ENCODE measurements around the gene YARS1.
A peak's percentile ranks its signal among the peaks of the same experiment; 100 is the strongest.

Gene YARS1

DNA sequence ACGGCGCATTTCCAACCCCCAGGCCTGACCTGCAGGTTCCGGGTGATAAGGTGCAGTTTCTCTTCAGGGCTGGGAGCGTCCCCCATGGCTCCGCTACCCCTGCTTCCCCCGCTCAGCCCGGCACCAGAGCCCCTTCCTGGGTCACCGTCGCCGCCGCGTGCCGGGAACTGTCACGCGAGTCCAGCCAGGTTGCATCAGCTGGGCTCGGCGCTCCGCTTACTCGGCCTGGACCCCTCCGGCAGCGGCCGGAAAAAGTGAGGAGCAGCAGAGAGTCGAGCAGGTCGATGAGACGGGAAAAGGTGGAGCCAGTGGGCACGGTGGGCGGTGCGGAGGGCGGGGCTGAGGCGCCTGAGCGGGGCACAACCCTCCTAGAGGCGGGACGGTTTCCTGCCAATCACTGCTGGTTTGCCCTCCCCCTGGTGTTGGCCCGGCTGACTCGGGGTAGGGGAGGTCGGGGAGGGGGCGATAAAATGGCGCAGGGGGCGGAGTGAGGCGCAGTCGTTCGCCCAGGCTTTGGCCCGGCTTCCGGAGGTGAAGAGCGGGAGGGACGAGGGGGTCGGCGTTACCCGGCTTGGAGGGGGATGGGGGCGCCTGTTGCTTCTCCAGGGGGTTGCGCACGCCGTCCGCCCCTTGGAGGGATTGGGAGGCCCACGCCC, at the start of gene YARS1, which contains the start of gene S100PBP:
Gene YARS1, minus strand, starts transcription at position 200 of the 656 bp plus-strand sequence. Its CDS starts 114 bp downstream, at position 86.
Gene S100PBP, plus strand, starts transcription at position 495 of the 656 bp plus-strand sequence. CDS start 8,447 bp downstream, outside the sequence.
- H3K36me3 ChIP-seq (ENCODE audit: control insufficient read depth, insufficient read depth, low read length) = no peaks in the 10 kb centered on the region
- peak within 1 kb of the TSS; percentile 96 for H3K4me3 ChIP-seq (ENCODE audit: low read length)
- peaks cover 10% of the 10 kb centered on the region for H3K4me1 ChIP-seq (ENCODE audit: control insufficient read depth, insufficient read depth, low read length)
- peak within 1 kb of the TSS; percentile 89 for H3K9ac ChIP-seq (ENCODE audit: low read length)
- peak within 1 kb of the TSS; percentile 98 for H3K27ac ChIP-seq (ENCODE audit: low read depth, low read length)
- no peaks in the 10 kb centered on the region for H3K27me3 ChIP-seq (ENCODE audit: control insufficient read depth, insufficient read depth, low read length)

DNA sequence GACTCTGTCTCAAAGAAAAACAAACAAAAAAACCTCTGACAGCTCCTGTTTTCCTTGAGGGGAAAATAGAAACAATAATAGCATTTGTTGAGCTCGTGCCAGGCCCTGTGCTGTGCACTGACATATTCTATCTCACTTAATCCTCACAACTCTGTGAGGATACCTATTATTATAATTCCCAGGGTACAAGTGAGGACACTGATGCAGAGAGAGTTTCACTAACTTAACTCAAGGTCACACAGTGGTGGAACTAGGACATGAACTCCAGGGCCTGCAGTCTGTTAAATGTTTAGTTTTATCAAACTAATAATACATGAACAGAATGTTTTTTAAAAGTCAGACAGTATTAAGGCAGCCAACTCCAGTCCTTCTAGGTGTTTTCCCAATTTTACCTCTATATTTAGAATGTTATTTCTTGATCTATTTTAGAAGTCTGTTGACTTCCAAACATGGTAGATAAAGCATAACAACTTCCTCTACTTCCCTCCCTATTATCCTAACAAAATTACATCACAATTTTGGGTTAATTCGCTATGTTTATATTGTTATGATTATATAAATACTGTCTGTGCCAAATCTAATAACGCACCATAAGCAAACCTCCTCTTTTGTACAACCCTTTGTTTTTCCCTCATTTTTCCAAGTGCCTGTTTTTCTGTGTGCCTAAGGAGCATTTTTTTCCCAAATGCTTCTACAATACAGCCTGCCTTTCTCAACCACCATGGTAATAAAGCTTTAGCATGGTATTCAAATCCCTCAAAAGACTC, 48.7 kb upstream of the YARS1 start:
- H3K9ac ChIP-seq (ENCODE audit: low read length) = no peak overlapping the region
- peaks cover 2% of the 10 kb centered on the region for H3K27me3 ChIP-seq (ENCODE audit: control insufficient read depth, insufficient read depth, low read length)
- no peak overlapping the region for H3K4me3 ChIP-seq (ENCODE audit: low read length)
- H3K4me1 ChIP-seq (ENCODE audit: control insufficient read depth, insufficient read depth, low read length) = peaks cover 3% of the 10 kb centered on the region
- H3K27ac ChIP-seq (ENCODE audit: low read depth, low read length) = no peak overlapping the region
- H3K36me3 ChIP-seq (ENCODE audit: control insufficient read depth, insufficient read depth, low read length) = peaks cover 4% of the 10 kb centered on the region

DNA sequence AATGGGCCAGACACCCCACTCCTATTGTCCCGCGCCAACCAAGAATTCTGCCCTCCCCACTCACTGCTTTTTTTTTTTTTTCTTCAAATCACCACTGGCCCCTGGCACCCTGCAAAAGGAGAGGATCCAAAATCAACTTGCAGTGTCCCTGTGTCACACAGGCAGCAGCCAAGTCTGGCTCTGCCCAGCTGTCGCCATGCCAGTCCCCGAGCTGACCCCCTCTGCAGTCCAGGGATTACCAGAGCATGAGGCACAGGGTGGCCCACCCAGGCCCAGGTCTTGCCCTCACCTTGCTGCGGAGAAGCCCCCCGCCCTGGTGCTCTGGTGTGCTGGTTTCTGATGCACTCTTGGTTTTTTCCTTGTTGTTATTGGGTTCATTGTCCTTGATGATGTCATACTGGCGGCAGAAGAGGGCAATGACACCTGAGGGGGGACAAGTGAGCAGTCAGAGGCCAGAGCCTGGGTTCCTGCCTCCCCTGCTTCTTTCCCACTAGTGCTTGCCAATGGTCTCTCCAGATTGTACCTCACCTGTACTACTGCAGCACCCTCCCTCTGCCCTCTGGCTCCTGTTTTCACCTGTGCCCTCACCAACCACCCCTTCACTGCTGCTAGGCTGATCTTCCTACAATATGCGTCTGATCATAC, 47.3 kb upstream of the YARS1 start:
- Histone ChIP-seq H3K27ac (ENCODE audit: low read depth, low read length) (no peak overlapping the region), H3K4me3 (ENCODE audit: low read length) (no peak overlapping the region), H3K36me3 (ENCODE audit: control insufficient read depth, insufficient read depth, low read length) (peaks cover 4% of the 10 kb centered on the region), H3K4me1 (ENCODE audit: control insufficient read depth, insufficient read depth, low read length) (no peaks in the 10 kb centered on the region), H3K9ac (ENCODE audit: low read length) (no peak overlapping the region), H3K27me3 (ENCODE audit: control insufficient read depth, insufficient read depth, low read length) (no peaks in the 10 kb centered on the region)

DNA sequence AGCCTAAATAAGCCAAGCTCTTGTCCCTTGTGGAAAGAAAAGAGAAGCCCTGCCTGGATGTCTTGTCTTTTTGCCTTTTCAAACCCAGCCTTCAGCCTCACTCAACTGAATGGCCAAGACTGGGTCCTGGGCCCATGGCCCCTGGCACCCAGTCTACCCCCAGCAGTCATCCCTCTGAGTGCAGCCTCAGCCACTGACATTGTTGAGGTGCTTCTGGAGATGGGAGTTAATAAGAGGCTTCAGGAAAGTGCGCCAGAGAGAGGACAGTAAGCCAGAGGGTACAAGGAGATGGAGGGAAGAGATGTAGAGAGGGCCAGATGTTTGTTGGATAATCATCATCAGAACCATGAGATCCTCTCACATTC, 46.7 kb upstream of the YARS1 start:
- no peak overlapping the region for H3K27ac ChIP-seq (ENCODE audit: low read depth, low read length)
- no peak overlapping the region for H3K4me3 ChIP-seq (ENCODE audit: low read length)
- H3K36me3 ChIP-seq (ENCODE audit: control insufficient read depth, insufficient read depth, low read length) = peaks cover 4% of the 10 kb centered on the region
- H3K27me3 ChIP-seq (ENCODE audit: control insufficient read depth, insufficient read depth, low read length) = no peaks in the 10 kb centered on the region
- no peak overlapping the region for H3K9ac ChIP-seq (ENCODE audit: low read length)
- no peaks in the 10 kb centered on the region for H3K4me1 ChIP-seq (ENCODE audit: control insufficient read depth, insufficient read depth, low read length)

DNA sequence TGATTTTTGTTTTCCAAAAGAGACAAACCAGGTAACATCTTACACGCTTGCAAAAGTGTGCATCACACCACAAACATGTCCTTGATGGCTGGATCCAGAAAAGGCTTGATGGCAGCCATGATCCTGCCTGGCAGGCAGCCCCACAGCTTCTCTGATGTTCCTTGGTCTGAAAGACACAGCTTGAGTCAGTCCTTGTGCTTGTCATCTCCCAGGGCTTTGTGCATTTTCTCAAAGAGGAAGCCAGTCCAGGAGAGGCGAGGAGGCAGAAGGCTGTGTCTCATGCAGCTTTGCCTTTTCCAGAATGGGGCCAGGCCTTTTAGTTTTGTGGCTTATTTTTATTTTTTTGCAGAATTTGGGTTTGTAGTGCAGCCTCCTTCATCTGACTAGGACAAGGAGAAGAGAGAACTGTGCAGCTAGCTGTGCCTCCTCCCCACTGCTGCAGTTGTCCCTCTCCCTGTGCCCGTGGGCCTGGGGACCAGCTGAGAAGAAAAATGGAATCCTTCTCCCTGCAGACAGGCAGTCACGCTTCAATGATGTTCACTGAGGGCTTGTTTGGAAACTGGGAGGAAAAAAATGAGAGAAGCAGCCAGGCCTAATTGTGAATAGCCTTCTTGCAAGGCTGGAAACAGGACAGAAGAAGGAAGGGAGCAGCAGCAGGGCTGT, 46.2 kb upstream of the YARS1 start:
- Histone ChIP-seq H3K36me3 (ENCODE audit: control insufficient read depth, insufficient read depth, low read length) (peaks cover 4% of the 10 kb centered on the region), H3K9ac (ENCODE audit: low read length) (no peak overlapping the region), H3K27me3 (ENCODE audit: control insufficient read depth, insufficient read depth, low read length) (no peaks in the 10 kb centered on the region), H3K27ac (ENCODE audit: low read depth, low read length) (no peak overlapping the region), H3K4me3 (ENCODE audit: low read length) (no peak overlapping the region), H3K4me1 (ENCODE audit: control insufficient read depth, insufficient read depth, low read length) (no peaks in the 10 kb centered on the region)

DNA sequence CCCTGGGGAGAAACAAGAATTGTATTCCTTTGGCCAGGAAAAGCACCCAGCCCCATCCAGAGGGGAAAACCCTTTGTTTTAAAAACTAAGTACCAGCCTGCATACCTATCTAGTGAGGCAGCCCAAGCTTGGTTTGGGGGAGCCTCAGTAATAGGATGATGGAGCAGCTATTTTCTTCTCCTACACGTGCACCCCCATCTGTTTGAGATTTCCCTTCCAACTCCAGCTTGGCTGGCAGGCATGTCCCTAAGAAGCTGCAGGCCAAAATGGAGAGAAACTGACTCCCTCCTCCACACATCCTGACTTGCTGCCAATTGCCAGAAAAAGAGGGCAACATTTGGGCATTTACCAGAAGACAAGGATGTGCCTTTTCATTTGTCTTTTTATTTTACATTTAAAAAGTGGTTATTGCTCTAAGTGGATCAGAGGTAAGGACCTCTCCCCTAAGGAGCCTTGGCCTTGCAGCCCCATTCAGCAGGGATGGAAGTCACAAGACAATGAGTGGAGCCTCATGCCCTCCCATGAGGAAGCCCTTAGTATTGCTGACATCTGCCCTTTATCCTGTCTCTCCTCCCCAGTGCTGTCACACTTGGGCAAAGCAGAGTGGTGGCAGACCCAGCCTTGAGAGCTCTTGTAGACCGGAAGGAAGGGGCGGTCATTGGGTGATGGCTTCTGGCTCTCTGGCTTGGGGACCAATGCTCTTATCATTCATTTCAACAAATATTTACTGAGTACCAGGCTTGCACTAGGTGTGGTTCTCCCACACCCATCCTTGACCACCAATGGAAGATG, 44.9 kb upstream of the YARS1 start:
- Histone ChIP-seq H3K36me3 (ENCODE audit: control insufficient read depth, insufficient read depth, low read length) (peaks cover 4% of the 10 kb centered on the region), H3K4me1 (ENCODE audit: control insufficient read depth, insufficient read depth, low read length) (no peaks in the 10 kb centered on the region), H3K27ac (ENCODE audit: low read depth, low read length) (no peak overlapping the region), H3K27me3 (ENCODE audit: control insufficient read depth, insufficient read depth, low read length) (no peaks in the 10 kb centered on the region), H3K4me3 (ENCODE audit: low read length) (no peak overlapping the region), H3K9ac (ENCODE audit: low read length) (no peak overlapping the region)

DNA sequence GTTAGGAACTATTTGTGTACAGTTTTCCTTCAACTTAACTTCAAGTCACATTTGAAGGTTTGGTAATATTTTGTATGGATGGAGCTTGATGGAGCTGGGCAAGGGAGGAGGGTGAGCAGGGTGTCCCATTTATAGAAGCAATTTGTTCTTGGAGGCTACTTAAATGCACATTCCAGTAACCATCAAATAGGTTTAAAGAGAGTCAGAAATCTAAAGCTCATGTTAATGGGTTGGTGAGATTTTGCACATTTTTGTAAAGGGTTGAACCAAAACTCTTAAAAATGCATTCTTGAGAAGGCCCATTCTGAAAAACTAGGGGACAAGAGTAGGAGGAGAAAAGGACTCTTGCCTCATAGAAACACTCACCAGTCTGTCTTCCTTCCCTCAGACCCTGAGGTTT, 43.4 kb upstream of the YARS1 start:
- Histone ChIP-seq H3K9ac (ENCODE audit: low read length) (no peak overlapping the region), H3K4me3 (ENCODE audit: low read length) (no peak overlapping the region), H3K36me3 (ENCODE audit: control insufficient read depth, insufficient read depth, low read length) (peaks cover 4% of the 10 kb centered on the region), H3K27ac (ENCODE audit: low read depth, low read length) (no peak overlapping the region), H3K27me3 (ENCODE audit: control insufficient read depth, insufficient read depth, low read length) (no peaks in the 10 kb centered on the region), H3K4me1 (ENCODE audit: control insufficient read depth, insufficient read depth, low read length) (no peaks in the 10 kb centered on the region)

DNA sequence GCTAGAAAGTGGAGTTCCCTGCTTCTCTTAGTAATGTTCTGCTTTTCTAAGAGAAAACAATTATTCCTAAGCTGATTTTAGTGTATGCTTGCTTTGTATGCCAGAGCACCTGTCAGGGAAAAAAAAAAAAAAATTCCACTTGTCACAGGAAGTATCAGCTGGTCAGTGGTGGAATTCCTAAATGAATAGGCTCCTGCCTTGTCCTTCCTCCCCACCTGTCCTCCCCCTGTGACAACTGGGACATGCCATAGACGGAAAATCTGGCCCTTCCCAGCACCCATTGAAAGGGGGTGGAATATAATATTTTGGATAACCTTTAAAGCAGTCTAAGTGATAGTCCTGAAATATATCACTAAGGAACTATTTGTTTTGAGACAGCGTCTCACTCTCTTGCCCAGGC, 42.8 kb upstream of the YARS1 start:
- no peaks in the 10 kb centered on the region for H3K4me1 ChIP-seq (ENCODE audit: control insufficient read depth, insufficient read depth, low read length)
- peaks cover 4% of the 10 kb centered on the region for H3K36me3 ChIP-seq (ENCODE audit: control insufficient read depth, insufficient read depth, low read length)
- H3K27me3 ChIP-seq (ENCODE audit: control insufficient read depth, insufficient read depth, low read length) = no peaks in the 10 kb centered on the region
- H3K9ac ChIP-seq (ENCODE audit: low read length) = no peak overlapping the region
- no peak overlapping the region for H3K4me3 ChIP-seq (ENCODE audit: low read length)
- no peak overlapping the region for H3K27ac ChIP-seq (ENCODE audit: low read depth, low read length)

DNA sequence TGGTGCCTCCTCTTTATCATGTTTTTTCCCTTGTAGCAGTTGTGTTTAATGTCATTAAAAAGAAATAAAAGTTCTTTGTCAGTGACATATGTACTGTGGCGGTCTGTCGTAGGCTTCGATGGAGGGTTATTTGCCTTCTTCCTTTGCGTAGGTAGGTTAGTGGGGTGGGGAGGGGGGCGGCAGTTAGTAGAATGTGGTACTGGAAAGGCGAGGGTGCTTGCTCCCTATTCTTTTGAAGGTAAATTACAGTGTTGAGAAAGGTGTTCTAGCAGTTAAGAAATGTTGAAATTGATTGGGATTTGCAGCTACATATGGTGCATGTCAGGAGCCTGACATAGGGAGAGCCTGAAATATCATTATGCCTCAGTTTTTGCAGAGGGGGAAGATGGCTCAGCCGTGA, 41.6 kb upstream of the YARS1 start:
- Histone ChIP-seq H3K27me3 (ENCODE audit: control insufficient read depth, insufficient read depth, low read length) (no peaks in the 10 kb centered on the region), H3K9ac (ENCODE audit: low read length) (no peak overlapping the region), H3K4me1 (ENCODE audit: control insufficient read depth, insufficient read depth, low read length) (no peaks in the 10 kb centered on the region), H3K4me3 (ENCODE audit: low read length) (no peak overlapping the region), H3K36me3 (ENCODE audit: control insufficient read depth, insufficient read depth, low read length) (peaks cover 9% of the 10 kb centered on the region), H3K27ac (ENCODE audit: low read depth, low read length) (no peak overlapping the region)

DNA sequence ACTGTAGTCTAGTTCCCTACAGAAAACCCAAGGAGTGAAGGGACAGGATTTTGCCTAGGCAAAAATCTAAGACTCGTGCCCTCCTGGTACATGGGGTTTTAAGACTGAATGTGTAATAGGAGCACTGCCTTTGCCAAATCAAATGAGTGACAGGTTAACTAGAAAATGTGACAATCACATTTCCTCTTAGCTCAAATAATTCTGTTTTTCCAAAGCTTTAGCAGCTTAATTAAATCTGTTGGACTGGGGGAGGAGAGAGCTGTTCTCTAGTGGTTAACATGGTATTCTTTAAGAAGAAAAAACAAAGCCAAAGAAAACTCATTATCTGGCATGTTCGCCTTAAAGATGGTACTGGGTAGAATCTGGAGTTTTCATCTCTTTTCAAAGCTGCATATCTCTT, 41.0 kb upstream of the YARS1 start:
- peaks cover 9% of the 10 kb centered on the region for H3K36me3 ChIP-seq (ENCODE audit: control insufficient read depth, insufficient read depth, low read length)
- no peak overlapping the region for H3K4me3 ChIP-seq (ENCODE audit: low read length)
- no peak overlapping the region for H3K27ac ChIP-seq (ENCODE audit: low read depth, low read length)
- no peaks in the 10 kb centered on the region for H3K4me1 ChIP-seq (ENCODE audit: control insufficient read depth, insufficient read depth, low read length)
- no peaks in the 10 kb centered on the region for H3K27me3 ChIP-seq (ENCODE audit: control insufficient read depth, insufficient read depth, low read length)
- H3K9ac ChIP-seq (ENCODE audit: low read length) = no peak overlapping the region

DNA sequence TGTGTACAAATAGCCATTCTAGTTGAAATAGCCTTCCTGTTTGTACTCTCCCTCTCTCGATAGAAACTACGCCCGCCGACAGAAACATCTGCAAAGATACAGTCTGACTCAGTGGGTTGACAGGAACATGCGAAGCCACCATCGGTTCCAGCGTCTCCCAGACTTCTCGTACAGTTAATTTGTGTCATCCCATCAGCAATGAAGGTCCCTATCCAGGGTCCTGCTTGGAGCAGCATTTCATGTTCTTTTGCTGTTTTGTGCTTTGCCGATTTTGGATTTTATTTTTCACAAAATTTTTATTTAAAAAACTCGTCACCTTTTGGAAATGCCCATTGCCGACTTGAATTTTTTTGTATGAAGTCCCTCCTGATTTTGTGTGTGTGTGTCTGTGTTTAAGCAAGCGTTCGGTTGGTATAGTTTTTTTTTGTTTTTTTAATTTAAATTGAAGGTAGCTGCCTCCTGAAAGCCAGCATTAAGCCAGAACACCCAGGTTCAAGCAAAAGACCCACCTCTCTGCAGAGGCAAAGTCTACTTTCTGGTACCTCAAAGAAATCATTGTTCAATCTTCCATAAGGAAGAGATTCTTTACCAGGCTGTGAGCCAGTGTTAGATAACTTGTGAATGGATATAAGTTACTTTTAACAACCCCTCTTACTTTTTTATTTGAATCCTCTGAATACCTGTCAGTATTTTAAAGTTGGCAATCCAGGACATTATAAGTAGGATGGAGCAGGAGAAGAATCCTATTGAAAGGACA, 38.9 kb upstream of the YARS1 start:
- no peak overlapping the region for H3K4me3 ChIP-seq (ENCODE audit: low read length)
- no peaks in the 10 kb centered on the region for H3K27me3 ChIP-seq (ENCODE audit: control insufficient read depth, insufficient read depth, low read length)
- no peaks in the 10 kb centered on the region for H3K4me1 ChIP-seq (ENCODE audit: control insufficient read depth, insufficient read depth, low read length)
- H3K36me3 ChIP-seq (ENCODE audit: control insufficient read depth, insufficient read depth, low read length) = peaks cover 8% of the 10 kb centered on the region
- H3K27ac ChIP-seq (ENCODE audit: low read depth, low read length) = no peak overlapping the region
- H3K9ac ChIP-seq (ENCODE audit: low read length) = no peak overlapping the region

Data from rectal smooth muscle tissue (tissue), 1 donor.